ENCODE results near the gene PON2. TPM values are rescaled to one million over a fixed set of nuclear protein-coding genes. Genes with fewer than 3 reads are reported as not detected.

Gene PON2
- total RNA-seq, 1 donor from 2014 or later, result 152 TPM

- Histone ChIP-seq H3K27ac (ENCODE audit: low read depth, low read length) (no peak overlapping the region), H3K27me3 (ENCODE audit: insufficient read depth, low read length) (no peaks in the 10 kb centered on the region), H3K79me2 (ENCODE audit: insufficient read depth, low read length) (peaks cover 69% of the 10 kb centered on the region), H3K9ac (ENCODE audit: low read length) (no peak overlapping the region), H3K4me1 (ENCODE audit: insufficient read depth, low read length) (peaks cover 5% of the 10 kb centered on the region), H3K4me3 (ENCODE audit: insufficient read depth, low read depth, low read length) (no peak overlapping the region), H3K9me3 (ENCODE audit: insufficient read depth, low read depth, low read length) (no peaks in the 10 kb centered on the region), H3K4me2 (ENCODE audit: low read length) (no peak overlapping the region), H3K36me3 (ENCODE audit: insufficient read depth, low read length) (no peaks in the 10 kb centered on the region), H2AFZ (ENCODE audit: low read depth, low read length) (no peak overlapping the region), H4K20me1 (ENCODE audit: insufficient read depth, low read length) (peaks cover 5% of the 10 kb centered on the region)
- Mint-ChIP-seq H3K36me3 (ENCODE audit: low read depth, unreplicated experiment) (peaks cover 6% of the 10 kb centered on the region), H3K4me3 (ENCODE audit: unreplicated experiment) (no peak overlapping the region), H3K9me3 (ENCODE audit: unreplicated experiment) (peaks cover 3% of the 10 kb centered on the region), H3K27me3 (ENCODE audit: low read depth, unreplicated experiment) (no peaks in the 10 kb centered on the region), H3K4me1 (ENCODE audit: low read depth, unreplicated experiment) (peaks cover 30% of the 10 kb centered on the region), H3K27ac (ENCODE audit: unreplicated experiment) (no peak overlapping the region)
- FAIRE-seq (no peak), DNase-seq (ENCODE audit: low read depth) (no peak)
- TF ChIP-seq EZH2 (IDR thresholded peaks at IDR 0.05; ENCODE audit: insufficient read depth, low read length), result no peak
- TF ChIP-seq, protein P1, sequence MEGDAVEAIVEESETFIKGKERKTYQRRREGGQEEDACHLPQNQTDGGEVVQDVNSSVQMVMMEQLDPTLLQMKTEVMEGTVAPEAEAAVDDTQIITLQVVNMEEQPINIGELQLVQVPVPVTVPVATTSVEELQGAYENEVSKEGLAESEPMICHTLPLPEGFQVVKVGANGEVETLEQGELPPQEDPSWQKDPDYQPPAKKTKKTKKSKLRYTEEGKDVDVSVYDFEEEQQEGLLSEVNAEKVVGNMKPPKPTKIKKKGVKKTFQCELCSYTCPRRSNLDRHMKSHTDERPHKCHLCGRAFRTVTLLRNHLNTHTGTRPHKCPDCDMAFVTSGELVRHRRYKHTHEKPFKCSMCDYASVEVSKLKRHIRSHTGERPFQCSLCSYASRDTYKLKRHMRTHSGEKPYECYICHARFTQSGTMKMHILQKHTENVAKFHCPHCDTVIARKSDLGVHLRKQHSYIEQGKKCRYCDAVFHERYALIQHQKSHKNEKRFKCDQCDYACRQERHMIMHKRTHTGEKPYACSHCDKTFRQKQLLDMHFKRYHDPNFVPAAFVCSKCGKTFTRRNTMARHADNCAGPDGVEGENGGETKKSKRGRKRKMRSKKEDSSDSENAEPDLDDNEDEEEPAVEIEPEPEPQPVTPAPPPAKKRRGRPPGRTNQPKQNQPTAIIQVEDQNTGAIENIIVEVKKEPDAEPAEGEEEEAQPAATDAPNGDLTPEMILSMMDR (IDR thresholded peaks at IDR 0.05; ENCODE audit: insufficient read depth, low read depth, low read length), result no peak
Observed at GRCh38 chr7:95429241-95429990, 5.4 kb downstream of the PON2 start.

DNA sequence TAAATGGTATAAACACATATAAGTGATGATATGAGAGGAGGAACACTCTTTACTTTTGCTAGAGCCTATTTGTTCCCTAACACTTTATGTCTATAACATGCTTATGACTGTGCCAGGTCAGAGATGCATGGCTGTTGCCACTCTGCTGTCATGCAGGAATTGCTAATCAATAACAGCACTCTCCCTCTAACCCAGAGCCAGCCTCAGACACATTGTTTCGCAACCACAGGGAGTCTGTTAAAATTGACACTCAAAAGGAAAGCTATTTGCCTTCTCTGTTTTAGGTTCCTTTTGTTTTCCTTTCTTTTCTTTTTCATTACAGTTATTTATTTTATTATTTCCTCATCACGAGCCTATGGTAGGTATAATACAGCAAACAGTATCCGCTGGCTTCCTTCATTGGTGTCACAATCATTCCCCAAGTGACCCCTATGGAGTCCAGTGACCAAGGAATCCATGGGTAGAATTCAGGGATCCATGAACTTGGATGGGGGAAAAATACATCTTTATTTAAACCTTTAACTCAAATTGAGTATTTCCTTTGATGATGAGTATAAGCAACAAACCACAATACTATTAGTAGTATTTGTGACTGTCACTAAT lies 6.8 kb downstream of the PON2 start:
- FAIRE-seq (no peak), DNase-seq (ENCODE audit: low read depth) (no peak)
- Histone ChIP-seq H3K27me3 (ENCODE audit: insufficient read depth, low read length) (no peaks in the 10 kb centered on the region), H3K27ac (ENCODE audit: low read depth, low read length) (no peak overlapping the region), H3K4me3 (ENCODE audit: insufficient read depth, low read depth, low read length) (no peak overlapping the region), H4K20me1 (ENCODE audit: insufficient read depth, low read length) (peaks cover 5% of the 10 kb centered on the region), H3K36me3 (ENCODE audit: insufficient read depth, low read length) (peaks cover 3% of the 10 kb centered on the region), H3K9ac (ENCODE audit: low read length) (no peak overlapping the region), H2AFZ (ENCODE audit: low read depth, low read length) (no peak overlapping the region), H3K79me2 (ENCODE audit: insufficient read depth, low read length) (peaks cover 65% of the 10 kb centered on the region), H3K4me1 (ENCODE audit: insufficient read depth, low read length) (no peaks in the 10 kb centered on the region), H3K4me2 (ENCODE audit: low read length) (no peak overlapping the region), H3K9me3 (ENCODE audit: insufficient read depth, low read depth, low read length) (no peaks in the 10 kb centered on the region)
- Mint-ChIP-seq H3K4me3 (ENCODE audit: unreplicated experiment) (no peak overlapping the region), H3K4me1 (ENCODE audit: low read depth, unreplicated experiment) (peaks cover 33% of the 10 kb centered on the region), H3K9me3 (ENCODE audit: unreplicated experiment) (peaks cover 3% of the 10 kb centered on the region), H3K36me3 (ENCODE audit: low read depth, unreplicated experiment) (peaks cover 8% of the 10 kb centered on the region), H3K27ac (ENCODE audit: unreplicated experiment) (peak overlapping the region; percentile 26), H3K27me3 (ENCODE audit: low read depth, unreplicated experiment) (no peaks in the 10 kb centered on the region)
- TF ChIP-seq, protein P1 (IDR thresholded peaks at IDR 0.05; ENCODE audit: insufficient read depth, low read depth, low read length), result no peak

DNA sequence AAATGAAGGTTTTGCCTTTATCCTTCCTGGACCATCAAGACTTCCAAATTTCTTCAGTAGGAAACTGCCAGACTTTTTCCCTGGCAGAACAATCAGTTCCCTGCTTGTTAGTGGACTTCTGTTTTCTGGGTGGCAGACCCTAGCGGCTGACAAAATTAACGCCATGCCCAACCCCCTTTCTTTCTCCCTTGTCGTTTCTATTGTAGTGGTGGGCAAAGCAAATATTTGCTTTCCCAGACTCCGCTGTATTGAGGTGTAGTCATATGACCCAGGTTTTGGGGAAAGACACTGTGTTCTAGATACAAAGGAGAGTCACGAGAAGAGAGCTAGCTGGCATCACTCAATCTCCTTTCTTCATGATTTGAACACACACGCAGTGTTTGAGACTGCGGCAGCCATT lies 7.7 kb downstream of the PON2 start:
- H3K36me3 ChIP-seq (ENCODE audit: insufficient read depth, low read length), result peaks cover 3% of the 10 kb centered on the region
- H3K9me3 Mint-ChIP-seq (ENCODE audit: unreplicated experiment), result peaks cover 3% of the 10 kb centered on the region
- FAIRE-seq, result no peak
- no peaks in the 10 kb centered on the region for H3K27me3 Mint-ChIP-seq (ENCODE audit: low read depth, unreplicated experiment)
- no peak for DNase-seq (ENCODE audit: low read depth)
- no peaks in the 10 kb centered on the region for H3K27me3 ChIP-seq (ENCODE audit: insufficient read depth, low read length)
- no peak overlapping the region for H3K9ac ChIP-seq (ENCODE audit: low read length)
- H3K79me2 ChIP-seq (ENCODE audit: insufficient read depth, low read length), result peaks cover 57% of the 10 kb centered on the region
- no peak overlapping the region for H3K27ac ChIP-seq (ENCODE audit: low read depth, low read length)
- H3K4me1 Mint-ChIP-seq (ENCODE audit: low read depth, unreplicated experiment), result peaks cover 33% of the 10 kb centered on the region
- H3K4me3 ChIP-seq (ENCODE audit: insufficient read depth, low read depth, low read length), result no peak overlapping the region
- H3K27ac Mint-ChIP-seq (ENCODE audit: unreplicated experiment), result no peak overlapping the region
- H3K4me2 ChIP-seq (ENCODE audit: low read length), result no peak overlapping the region
- no peak overlapping the region for H3K4me3 Mint-ChIP-seq (ENCODE audit: unreplicated experiment)
- H4K20me1 ChIP-seq (ENCODE audit: insufficient read depth, low read length), result peaks cover 5% of the 10 kb centered on the region
- TF ChIP-seq, protein P1 (IDR thresholded peaks at IDR 0.05; ENCODE audit: insufficient read depth, low read depth, low read length), result no peak
- no peak for TF ChIP-seq EZH2 (IDR thresholded peaks at IDR 0.05; ENCODE audit: insufficient read depth, low read length)
- H3K9me3 ChIP-seq (ENCODE audit: insufficient read depth, low read depth, low read length), result no peaks in the 10 kb centered on the region
- no peak overlapping the region for H2AFZ ChIP-seq (ENCODE audit: low read depth, low read length)
- peaks cover 10% of the 10 kb centered on the region for H3K36me3 Mint-ChIP-seq (ENCODE audit: low read depth, unreplicated experiment)
- H3K4me1 ChIP-seq (ENCODE audit: insufficient read depth, low read length), result no peaks in the 10 kb centered on the region

All from astrocyte (in vitro differentiated cells and primary cell).